ENCODE results near the gene CCSER1. TPM values are rescaled to one million over a fixed set of nuclear protein-coding genes. Genes with fewer than 3 reads are reported as not detected.

Gene CCSER1
- total and polyA plus RNA-seq, 2 experiments from 2014 or later: 5.2 to 23.4 TPM

- no peaks in the 10 kb centered on the region for H3K79me2 ChIP-seq
- H3K27ac ChIP-seq: no peak overlapping the region
- WGBS (ENCODE audit: low lambda C conversion rate, missing lambda C conversion rate): 95% methylated on average over 4 of the region's 4 CpGs
- no peaks in the 10 kb centered on the region for H3K27me3 ChIP-seq
- DNase-seq (ENCODE audit: low spot score): no peak
- H3K9me2 ChIP-seq (replicated peaks; ENCODE audit: insufficient read depth): no peaks in the 10 kb centered on the region
- no peaks in the 10 kb centered on the region for H3K9me3 ChIP-seq (ENCODE audit: low read depth)
- H2AFZ ChIP-seq: no peak overlapping the region
- H3K4me1 ChIP-seq (ENCODE audit: insufficient read depth): no peaks in the 10 kb centered on the region
- H4K20me1 ChIP-seq (ENCODE audit: insufficient read depth, poor library complexity, severe bottlenecking): no peaks in the 10 kb centered on the region
- TF ChIP-seq EZH2phosphoT487 (IDR thresholded peaks at IDR 0.05; ENCODE audit: low read depth, severe bottlenecking, unreplicated experiment): no peak
- no peak for TF ChIP-seq CTCF (IDR thresholded peaks at IDR 0.05; ENCODE audit: poor library complexity)
- TF ChIP-seq EZH2 (IDR thresholded peaks at IDR 0.05; ENCODE audit: borderline replicate concordance): no peak
- H3K36me3 ChIP-seq (replicated peaks; ENCODE audit: insufficient read depth, low read depth): no peaks in the 10 kb centered on the region
- no peak overlapping the region for H3K4me2 ChIP-seq
- H3K4me3 ChIP-seq: no peak overlapping the region
Measured at GRCh38 chr4:90745176-90745575, 618.0 kb downstream of the CCSER1 start.

DNA sequence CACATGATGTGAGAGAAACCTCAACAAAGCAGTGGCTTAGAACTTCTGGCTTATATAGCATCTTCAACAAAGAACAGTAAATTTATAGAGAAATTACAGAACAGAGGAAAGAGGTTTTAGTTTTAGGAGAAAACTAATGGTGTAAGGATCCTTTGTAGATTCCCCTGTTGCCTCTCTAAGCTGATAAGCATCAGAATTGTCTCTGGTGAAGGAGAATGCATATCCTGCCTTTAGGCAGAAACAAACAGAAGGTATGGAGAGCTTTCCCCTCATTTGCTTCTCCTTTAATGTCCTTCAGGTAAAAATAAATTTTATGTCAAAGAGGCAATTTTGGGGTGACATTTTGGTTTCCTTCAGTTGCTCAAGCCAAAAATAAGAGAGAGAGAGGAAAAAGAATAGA is 625.9 kb downstream of the CCSER1 start:
- TF ChIP-seq EZH2phosphoT487 (IDR thresholded peaks at IDR 0.05; ENCODE audit: low read depth, severe bottlenecking, unreplicated experiment): no peak
- TF ChIP-seq EZH2 (IDR thresholded peaks at IDR 0.05; ENCODE audit: borderline replicate concordance): no peak
- TF ChIP-seq CTCF (IDR thresholded peaks at IDR 0.05; ENCODE audit: poor library complexity): no peak
- H4K20me1 ChIP-seq (ENCODE audit: insufficient read depth, poor library complexity, severe bottlenecking): no peaks in the 10 kb centered on the region
- H3K9me2 ChIP-seq (replicated peaks; ENCODE audit: insufficient read depth): no peaks in the 10 kb centered on the region
- H3K79me2 ChIP-seq: no peaks in the 10 kb centered on the region
- H3K27me3 ChIP-seq: no peaks in the 10 kb centered on the region
- no peak for DNase-seq (ENCODE audit: low spot score)
- no peak overlapping the region for H3K4me2 ChIP-seq
- no peak overlapping the region for H3K4me3 ChIP-seq
- H3K36me3 ChIP-seq (replicated peaks; ENCODE audit: insufficient read depth, low read depth): no peaks in the 10 kb centered on the region
- H2AFZ ChIP-seq: no peak overlapping the region
- no peak overlapping the region for H3K27ac ChIP-seq
- no peaks in the 10 kb centered on the region for H3K4me1 ChIP-seq (ENCODE audit: insufficient read depth)
- H3K9me3 ChIP-seq (ENCODE audit: low read depth): no peaks in the 10 kb centered on the region

- TF ChIP-seq EZH2phosphoT487 (IDR thresholded peaks at IDR 0.05; ENCODE audit: low read depth, severe bottlenecking, unreplicated experiment): no peak
- TF ChIP-seq EZH2 (IDR thresholded peaks at IDR 0.05; ENCODE audit: borderline replicate concordance): no peak
- TF ChIP-seq CTCF (IDR thresholded peaks at IDR 0.05; ENCODE audit: poor library complexity): no peak
- DNase-seq (ENCODE audit: low spot score): no peak
- H3K9me3 ChIP-seq (ENCODE audit: low read depth): no peaks in the 10 kb centered on the region
Measured at GRCh38 chr4:90757534-90758060, 630.4 kb downstream of the CCSER1 start.

DNA sequence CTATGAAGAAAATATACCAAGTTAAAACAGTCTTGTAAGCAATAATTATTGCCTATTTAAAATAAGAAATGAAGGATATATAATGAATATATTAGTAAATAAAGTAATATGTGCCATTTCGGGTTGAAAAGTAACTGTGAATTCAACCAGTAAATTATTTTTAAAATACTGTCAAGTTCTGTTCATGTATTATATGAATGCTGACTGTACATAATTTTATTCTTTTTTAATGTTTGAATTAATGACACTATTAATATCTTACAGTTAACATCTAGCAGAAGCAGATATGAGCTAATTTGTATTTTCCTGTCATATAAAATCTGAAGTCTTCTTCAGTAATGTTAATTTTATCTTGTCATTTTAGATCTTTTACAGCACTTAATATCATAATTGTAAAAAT is 632.9 kb downstream of the CCSER1 start:
- H3K79me2 ChIP-seq: no peaks in the 10 kb centered on the region
- no peaks in the 10 kb centered on the region for H3K9me3 ChIP-seq (ENCODE audit: low read depth)
- no peaks in the 10 kb centered on the region for H3K36me3 ChIP-seq (replicated peaks; ENCODE audit: insufficient read depth, low read depth)
- 88% methylated on average over 1 of the region's 1 CpG for WGBS (ENCODE audit: low lambda C conversion rate, missing lambda C conversion rate)
- H2AFZ ChIP-seq: no peak overlapping the region
- H3K27ac ChIP-seq: no peak overlapping the region
- H3K4me3 ChIP-seq: no peak overlapping the region
- H3K4me2 ChIP-seq: no peak overlapping the region
- DNase-seq (ENCODE audit: low spot score): no peak
- no peaks in the 10 kb centered on the region for H4K20me1 ChIP-seq (ENCODE audit: insufficient read depth, poor library complexity, severe bottlenecking)
- no peaks in the 10 kb centered on the region for H3K27me3 ChIP-seq
- TF ChIP-seq EZH2 (IDR thresholded peaks at IDR 0.05; ENCODE audit: borderline replicate concordance): no peak
- TF ChIP-seq EZH2phosphoT487 (IDR thresholded peaks at IDR 0.05; ENCODE audit: low read depth, severe bottlenecking, unreplicated experiment): no peak
- no peak for TF ChIP-seq CTCF (IDR thresholded peaks at IDR 0.05; ENCODE audit: poor library complexity)
- no peaks in the 10 kb centered on the region for H3K4me1 ChIP-seq (ENCODE audit: insufficient read depth)
- H3K9me2 ChIP-seq (replicated peaks; ENCODE audit: insufficient read depth): no peaks in the 10 kb centered on the region

More at GRCh38 chr4:90757534-90758060, 630.4 kb downstream of the CCSER1 start:
- Histone ChIP-seq H2AFZ (no peak overlapping the region), H3K27me3 (no peaks in the 10 kb centered on the region), H3K4me3 (no peak overlapping the region), H3K9me2 (replicated peaks; ENCODE audit: insufficient read depth) (no peaks in the 10 kb centered on the region), H4K20me1 (ENCODE audit: insufficient read depth, poor library complexity, severe bottlenecking) (no peaks in the 10 kb centered on the region), H3K4me2 (no peak overlapping the region), H3K27ac (no peak overlapping the region), H3K4me1 (ENCODE audit: insufficient read depth) (no peaks in the 10 kb centered on the region), H3K36me3 (replicated peaks; ENCODE audit: insufficient read depth, low read depth) (no peaks in the 10 kb centered on the region), H3K79me2 (no peaks in the 10 kb centered on the region)
- WGBS (ENCODE audit: low lambda C conversion rate, missing lambda C conversion rate): 79% methylated on average over 2 of the region's 2 CpGs

Measured in hepatocyte (in vitro differentiated cells).